Pancreas (tissue), 10 donors: Measurements from ENCODE around the gene GNMT. TPM values are rescaled to one million over a fixed set of nuclear protein-coding genes. Genes with fewer than 3 reads are reported as not detected.

Source experiments
- ATAC-seq, 4 donors: fragments of 200-7000 bp; cut with Tn5 transposase; one replicate each; pipeline versions ENCODE4 v1.8.0 to v1.9.1; 2020; ENCODE audit warnings: mild to moderate bottlenecking in 4 of 4, moderate library complexity in 4 of 4
- DNase-seq, 6 donors: peaks; one replicate each; pipeline ENCODE4 v3.0.0-alpha.2; 2020
- FAIRE-seq: peaks from 2 replicates; lab custom pipeline; 2012; peaks lifted over from hg19 to GRCh38; lab: Jason Lieb, UNC
- H3K27ac ChIP-seq, 4 donors: fragments of 200-600 bp; sonication (generic); 1 replicate in 3 of 4; 2 replicates in 1 of 4; pipeline versions ENCODE4 v1.5.0 to v1.8.0; 2020
- H3K27me3 ChIP-seq, 4 donors: fragments of 200-600 bp; one replicate each; pipeline ENCODE4 v1.8.0; 2021
- H3K36me3 ChIP-seq, 3 donors: fragments of 200-600 bp; sonication (generic) in 1 of 3; one replicate each; pipeline versions ENCODE4 v1.5.0 to v1.8.0; 2020 to 2021
- H3K4me1 ChIP-seq, 3 donors: fragments of 200-600 bp; one replicate each; pipeline ENCODE4 v1.8.0; 2021
- H3K4me3 ChIP-seq, 4 donors: fragments of 200-600 bp; sonication (generic) in 2 of 4; one replicate each; pipeline versions ENCODE4 v1.5.0 to v1.8.0; 2020 to 2021
- H3K9me3 ChIP-seq, 4 donors: fragments of 200-600 bp; one replicate each; pipeline ENCODE4 v1.8.0; 2021
- CTCF ChIP-seq, 4 donors: fragments of 200-600 bp; sonication (generic) in 3 of 4; IDR thresholded peaks; one replicate each; pipeline versions ENCODE4 v1.5.0 to v1.8.0; 2021; ENCODE audit warnings: antibody characterized with exemption in 4 of 4
- WGBS, 2 donors: extraction: QIAGEN DNeasy Blood & Tissue Kit; methylation state at CpG; one replicate each; pipeline ENCODE4 v1.1.7; 2013; 5-methylcytosine and 5-hydroxymethylcytosine counted together
- intact Hi-C, 3 donors: fragments of 100-400 bp; cut with DNase I; formaldehyde crosslinking; loops; one replicate each; pipeline versions ENCODE4 v1.11.1 to v1.14.2; 2022
- polyA plus RNA-seq, 2 donors: library from polyadenylated mRNA; stranded (reverse); fragments of 200-250 nt; gene quantifications; one replicate each; pipeline ENCODE4 v1.2.3, GENCODE V29; 2013
- total RNA-seq, 6 donors: library from RNA; stranded (reverse); fragmentation: NEBNext Ultra II Directional in 4 of 6; extraction: Animal tissue kit (Norgen Biotek cat#: 25700) in 4 of 6; gene quantifications; one replicate each; pipeline versions ENCODE4 v1.2.1 to v1.2.4, GENCODE V29; 2021 to 2023
- donor health status: healthy with polysubstance abuse.
- donor health status: DM: no; HTN: no; CAD: no; lungs with moderate emphysema.
- donor health status: DM: no; HTN: no; CAD: no.
- donor health status: control.
- donor health status: control.
- donor health status: Bipolar disorder and iron deficiency.
- donor health status: DM: yes; HTN: yes; CAD: no.
- donor health status: DM: no; HTN: no; CAD: no.
- donor health status: DM: no; HTN: no; CAD: no.
- donor health status: DM: yes; HTN: yes; CAD: no.

Gene GNMT
- total and polyA plus RNA-seq, 8 donors, result 19.0 to 443 (median 102) TPM

GRCh38 chr6:43011207-43011606, 50.7 kb downstream of the GNMT start:
- intact Hi-C loops, result no loop called here

GRCh38 chr6:43012364-43012763, 51.8 kb downstream of the GNMT start:
- H3K9me3 ChIP-seq, result no peaks in the 10 kb centered on the region
- H3K4me1 ChIP-seq, result peaks cover 0 to 19% (median 4%) of the 10 kb centered on the region in 3 donors
- FAIRE-seq, result no peak
- no peak for ATAC-seq
- H3K27me3 ChIP-seq, result no peaks in the 10 kb centered on the region
- WGBS, 2 donors, result 83 to 91% methylated on average over 6 of the region's 6 CpGs
- peaks cover 0 to 32% (median 4%) of the 10 kb centered on the region in 3 donors for H3K36me3 ChIP-seq
- TF ChIP-seq CTCF (IDR thresholded peaks at IDR 0.05), result no peak
- H3K27ac ChIP-seq, result no peak overlapping the region
- intact Hi-C loops, result no loop called here
- DNase-seq, result no peak
- no peak overlapping the region for H3K4me3 ChIP-seq

More at GRCh38 chr6:43011207-43011606, 50.7 kb downstream of the GNMT start:
- WGBS, 2 donors, result 86 to 87% methylated on average over 6 of the region's 6 CpGs
- Histone ChIP-seq H3K36me3 (peaks cover 0 to 32% (median 7%) of the 10 kb centered on the region in 3 donors), H3K27ac (no peak overlapping the region), H3K4me1 (peaks cover 0 to 18% (median 4%) of the 10 kb centered on the region in 3 donors), H3K27me3 (no peaks in the 10 kb centered on the region), H3K9me3 (no peaks in the 10 kb centered on the region), H3K4me3 (no peak overlapping the region)
- no peak for FAIRE-seq
- no peak for DNase-seq
- TF ChIP-seq CTCF (IDR thresholded peaks at IDR 0.05), result no peak
- ATAC-seq, result no peak

- H3K9me3 ChIP-seq, result no peaks in the 10 kb centered on the region
- DNase-seq, result peak in 2 of 6 donors; percentile 28 to 30
- H3K27me3 ChIP-seq, result no peaks in the 10 kb centered on the region
- WGBS, 2 donors, result 2 to 3% methylated on average over 25 of the region's 25 CpGs
- peak overlapping the region; percentile 45 to 69 (median 54) for H3K4me3 ChIP-seq
- TF ChIP-seq CTCF (IDR thresholded peaks at IDR 0.05), result no peak
- intact Hi-C loops, result no loop called here
- peaks cover 0 to 19% (median 4%) of the 10 kb centered on the region in 3 donors for H3K4me1 ChIP-seq
- no peak for FAIRE-seq
- peak in 1 of 4 donors; percentile 1 for ATAC-seq
- H3K36me3 ChIP-seq, result peaks cover 0 to 26% (median 0%) of the 10 kb centered on the region in 3 donors
- peak overlapping the region in 2 of 4 donors; percentile 30 to 50 for H3K27ac ChIP-seq
Observed at GRCh38 chr6:43013097-43013842, 52.7 kb downstream of the GNMT start.

Other genes starting within 250 kb of the GNMT start
- gene PRPH2, start 238.2 kb upstream of the GNMT start, total RNA-seq, result 1 to 10 TPM in 5 of 6 donors, under 1 TPM in 1; 0.83 to 2.2 (median 1.7) TPM
- under 1 TPM; 0.34 to 0.75 TPM for gene PRPH2, start 238.2 kb upstream of the GNMT start, polyA plus RNA-seq
- 10 to 100 TPM in 1 of 6 donors, 1 to 10 TPM in 5; 5.1 to 11.2 (median 8.8) TPM for gene TBCC, start 214.7 kb upstream of the GNMT start, total RNA-seq
- 10 to 100 TPM; 16.0 to 35.4 TPM for gene TBCC, start 214.7 kb upstream of the GNMT start, polyA plus RNA-seq
- 10 to 100 TPM in 1 of 6 donors, 1 to 10 TPM in 5; 6.3 to 10.5 (median 7.4) TPM for gene BICRAL, start 178.7 kb upstream of the GNMT start, total RNA-seq
- 1 to 10 TPM; 2.9 to 5.3 TPM for gene BICRAL, start 178.7 kb upstream of the GNMT start, polyA plus RNA-seq
- gene RPL7L1, start 81.1 kb upstream of the GNMT start, total RNA-seq, result 10 to 100 TPM; 23.7 to 43.9 (median 39.2) TPM
- 10 to 100 TPM; 29.5 to 34.4 TPM for gene RPL7L1, start 81.1 kb upstream of the GNMT start, polyA plus RNA-seq
- under 1 TPM in 1 of 6 donors, not detected in 5; 0.66 TPM for gene PTCRA, start 44.7 kb upstream of the GNMT start, total RNA-seq
- gene PTCRA, start 44.7 kb upstream of the GNMT start, polyA plus RNA-seq, result not detected
- gene CNPY3, start 31.3 kb upstream of the GNMT start, total RNA-seq, result 10 to 100 TPM; 28.3 to 59.7 (median 34.1) TPM
- 10 to 100 TPM; 41.9 to 55.4 TPM for gene CNPY3, start 31.3 kb upstream of the GNMT start, polyA plus RNA-seq
- gene PEX6, start 18.4 kb downstream of the GNMT start, total RNA-seq, result 10 to 100 TPM; 11.4 to 24.3 (median 16.5) TPM
- gene PEX6, start 18.4 kb downstream of the GNMT start, polyA plus RNA-seq, result 10 to 100 TPM; 17.5 to 20.9 TPM
- gene PPP2R5D, start 23.8 kb downstream of the GNMT start, total RNA-seq, result 10 to 100 TPM in 5 of 6 donors, 1 to 10 TPM in 1; 9.6 to 17.2 (median 11.3) TPM
- gene PPP2R5D, start 23.8 kb downstream of the GNMT start, polyA plus RNA-seq, result 10 to 100 TPM; 16.8 to 18.7 TPM
- 10 to 100 TPM; 16.5 to 26.5 (median 22.6) TPM for gene MEA1, start 53.2 kb downstream of the GNMT start, total RNA-seq
- gene MEA1, start 53.2 kb downstream of the GNMT start, polyA plus RNA-seq, result 10 to 100 TPM; 44.1 to 48.7 TPM
- gene KLHDC3, start 53.5 kb downstream of the GNMT start, total RNA-seq, result 10 to 100 TPM; 19.7 to 40.6 (median 28.0) TPM
- gene KLHDC3, start 53.5 kb downstream of the GNMT start, polyA plus RNA-seq, result 10 to 100 TPM; 48.5 to 48.8 TPM
- gene RRP36, start 60.9 kb downstream of the GNMT start, total RNA-seq, result 10 to 100 TPM; 13.2 to 27.1 (median 22.3) TPM
- 10 to 100 TPM; 21.2 to 32.9 TPM for gene RRP36, start 60.9 kb downstream of the GNMT start, polyA plus RNA-seq
- gene CUL7, start 93.1 kb downstream of the GNMT start, total RNA-seq, result 10 to 100 TPM in 4 of 6 donors, 1 to 10 TPM in 2; 8.6 to 21.4 (median 12.2) TPM
- 10 to 100 TPM; 17.1 to 20.4 TPM for gene CUL7, start 93.1 kb downstream of the GNMT start, polyA plus RNA-seq
- 10 to 100 TPM; 19.9 to 31.6 (median 25.7) TPM for gene MRPL2, start 98.7 kb downstream of the GNMT start, total RNA-seq
- gene MRPL2, start 98.7 kb downstream of the GNMT start, polyA plus RNA-seq, result 10 to 100 TPM; 55.2 to 65.8 TPM
- 10 to 100 TPM; 11.3 to 24.2 (median 15.4) TPM for gene KLC4, start 98.9 kb downstream of the GNMT start, total RNA-seq
- gene KLC4, start 98.9 kb downstream of the GNMT start, polyA plus RNA-seq, result 10 to 100 TPM; 33.0 to 46.1 TPM
- gene PTK7, start 115.6 kb downstream of the GNMT start, total RNA-seq, result 10 to 100 TPM in 5 of 6 donors, 1 to 10 TPM in 1; 9.8 to 44.2 (median 15.8) TPM
- gene PTK7, start 115.6 kb downstream of the GNMT start, polyA plus RNA-seq, result 10 to 100 TPM; 21.7 to 33.1 TPM
- 10 to 100 TPM in 3 of 6 donors, 1 to 10 TPM in 3; 7.2 to 12.8 (median 9.8) TPM for gene SRF, start 210.5 kb downstream of the GNMT start, total RNA-seq
- gene SRF, start 210.5 kb downstream of the GNMT start, polyA plus RNA-seq, result 10 to 100 TPM; 11.0 to 11.9 TPM
- gene CUL9, start 221.4 kb downstream of the GNMT start, total RNA-seq, result 10 to 100 TPM; 11.3 to 26.7 (median 13.8) TPM
- 10 to 100 TPM; 86.6 to 99.3 TPM for gene CUL9, start 221.4 kb downstream of the GNMT start, polyA plus RNA-seq